Stimulated activated CD4-positive, alpha-beta T cell treated with anti-CD3 and anti-CD28 coated beads, Interleukin-4, amount 100 ng/mL, for 1 hour (primary cell): ENCODE measurements around the gene DTX1.

Experiments
- DNase-seq: peaks from one replicate; pipeline ENCODE4 v3.0.0-alpha.2; 2020

The DTX1 gene

GRCh38 chr12:113055594-113056380 is 743 bp upstream of the DTX1 start:
- DNase-seq = no peak

- DNase-seq = no peak
These were observed 224 bp upstream of the DTX1 start for GRCh38 chr12:113056381-113056630.

DNA sequence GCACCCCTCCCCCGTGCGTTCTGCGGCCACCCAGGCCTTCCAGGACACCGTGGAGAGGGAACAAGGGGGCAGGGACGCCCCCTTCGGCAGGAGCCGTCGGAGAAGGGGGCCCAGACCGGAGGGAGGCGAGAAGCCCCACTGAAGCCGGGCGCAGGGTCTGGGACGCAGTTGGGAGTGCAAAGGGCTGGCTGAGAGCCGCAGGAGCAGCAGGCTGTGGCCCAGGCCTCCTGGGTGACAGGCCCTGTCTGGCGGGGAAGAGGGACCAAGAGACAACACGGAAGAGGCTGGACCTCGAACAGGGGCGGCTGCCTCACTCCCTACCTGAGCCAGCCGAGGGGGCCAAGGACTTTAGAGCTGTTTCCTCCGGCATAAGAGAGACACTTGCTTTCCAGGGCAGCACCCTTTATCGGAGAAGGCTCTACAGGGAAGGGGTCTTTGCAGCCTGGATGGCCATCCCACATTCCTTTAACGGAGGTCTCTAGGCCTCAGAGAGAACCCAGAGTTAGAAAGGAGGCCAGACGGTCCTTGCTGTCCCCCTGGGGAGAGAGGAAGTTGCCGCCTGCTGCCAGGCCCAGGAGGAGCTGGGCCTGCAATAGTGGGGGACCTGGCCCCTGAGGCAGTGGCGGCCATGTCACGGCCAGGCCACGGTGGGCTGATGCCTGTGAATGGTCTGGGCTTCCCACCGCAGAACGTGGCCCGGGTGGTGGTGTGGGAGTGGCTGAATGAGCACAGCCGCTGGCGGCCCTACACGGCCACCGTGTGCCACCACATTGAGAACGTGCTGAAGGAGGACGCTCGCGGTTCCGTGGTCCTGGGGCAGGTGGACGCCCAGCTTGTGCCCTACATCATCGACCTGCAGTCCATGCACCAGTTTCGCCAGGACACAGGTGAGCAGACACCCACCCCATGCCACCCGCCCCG is 1.3 kb downstream of the DTX1 start:
- no peak for DNase-seq

- no peak for DNase-seq
These were observed 2.0 kb downstream of the DTX1 start for GRCh38 chr12:113058553-113058952.

GRCh38 chr12:113059071-113059595 is 2.6 kb downstream of the DTX1 start:
- DNase-seq = no peak

GRCh38 chr12:113060336-113060960 is 3.9 kb downstream of the DTX1 start:
- DNase-seq = no peak

DNA sequence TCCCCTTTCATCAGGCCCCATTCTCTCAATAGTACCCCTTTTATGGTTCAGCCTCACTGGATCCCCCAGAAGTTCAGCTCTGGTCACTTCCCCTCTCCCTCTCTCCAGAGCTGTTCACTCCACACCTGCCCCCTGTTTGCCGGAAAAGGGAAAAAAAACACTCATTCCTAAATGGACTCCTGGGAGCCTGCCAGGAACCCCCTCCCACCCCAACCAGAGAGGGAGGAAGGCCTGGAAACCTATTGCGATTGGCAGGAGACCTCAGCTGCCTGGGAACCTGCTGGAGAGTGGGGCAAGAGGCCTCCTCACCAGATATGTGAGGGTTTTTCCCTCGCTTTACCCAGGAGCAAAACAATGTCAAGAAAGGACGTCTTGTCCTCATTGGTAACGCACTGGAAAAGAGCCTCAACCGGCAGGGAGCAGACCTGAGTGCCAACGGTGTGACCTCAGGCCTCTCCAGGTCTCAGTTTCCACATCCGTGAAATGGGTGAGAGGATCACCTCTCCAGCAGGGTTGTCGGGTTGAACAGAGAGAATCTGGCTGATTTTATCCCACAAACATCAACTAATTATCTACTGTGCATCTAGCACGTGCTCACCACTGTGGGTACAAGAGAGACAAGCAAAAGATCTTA is 4.6 kb downstream of the DTX1 start:
- no peak for DNase-seq

DNA sequence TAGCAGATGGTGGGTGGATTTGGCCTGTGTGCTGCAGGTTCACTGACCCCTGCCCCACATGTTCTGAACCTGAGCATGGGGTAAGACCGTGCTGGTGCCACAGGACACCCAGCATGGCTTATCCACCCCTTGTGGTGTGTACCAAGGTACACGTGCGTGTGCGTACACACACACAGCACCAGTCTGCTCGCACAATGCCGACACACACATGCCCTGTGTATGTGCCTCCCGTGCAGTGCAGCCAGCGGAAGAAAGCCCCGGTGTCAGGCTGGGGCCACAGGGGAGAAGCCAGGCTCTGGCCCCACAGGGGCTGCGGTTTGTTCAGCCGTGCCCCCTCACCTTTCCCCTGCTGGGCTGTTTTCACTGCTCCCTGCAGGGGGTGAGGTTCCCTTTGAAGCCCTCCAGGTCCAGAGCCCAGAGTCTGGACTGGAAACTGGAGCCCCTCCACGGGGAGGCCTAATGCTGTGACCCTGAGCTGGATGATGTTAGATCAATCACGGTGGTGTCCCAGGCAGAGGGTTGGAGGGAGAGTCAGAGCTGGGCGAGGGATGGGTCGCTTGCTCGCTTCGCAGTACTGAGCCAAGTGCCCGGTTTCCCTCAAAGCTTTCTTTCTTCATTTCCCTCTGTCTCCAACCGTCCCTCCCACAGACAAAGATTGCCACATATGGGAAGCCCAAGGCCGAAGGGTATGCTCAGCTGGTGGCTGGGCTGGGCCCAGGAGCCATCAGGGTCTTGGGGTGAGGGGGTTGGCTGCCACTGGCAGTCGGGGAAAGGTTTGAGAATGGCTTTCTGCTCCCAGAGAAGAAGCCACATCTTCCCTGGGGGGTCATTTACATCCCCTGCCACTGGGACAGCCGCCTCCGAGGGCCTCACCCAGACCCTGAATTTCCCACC is 6.2 kb downstream of the DTX1 start:
- DNase-seq = no peak

- no peak for DNase-seq
These were observed 7.1 kb downstream of the DTX1 start for GRCh38 chr12:113063396-113064350.

- no peak for DNase-seq
These were observed 8.0 kb downstream of the DTX1 start for GRCh38 chr12:113064395-113065125.

- DNase-seq = no peak
These were observed 8.8 kb downstream of the DTX1 start for GRCh38 chr12:113065126-113066007.

DNA sequence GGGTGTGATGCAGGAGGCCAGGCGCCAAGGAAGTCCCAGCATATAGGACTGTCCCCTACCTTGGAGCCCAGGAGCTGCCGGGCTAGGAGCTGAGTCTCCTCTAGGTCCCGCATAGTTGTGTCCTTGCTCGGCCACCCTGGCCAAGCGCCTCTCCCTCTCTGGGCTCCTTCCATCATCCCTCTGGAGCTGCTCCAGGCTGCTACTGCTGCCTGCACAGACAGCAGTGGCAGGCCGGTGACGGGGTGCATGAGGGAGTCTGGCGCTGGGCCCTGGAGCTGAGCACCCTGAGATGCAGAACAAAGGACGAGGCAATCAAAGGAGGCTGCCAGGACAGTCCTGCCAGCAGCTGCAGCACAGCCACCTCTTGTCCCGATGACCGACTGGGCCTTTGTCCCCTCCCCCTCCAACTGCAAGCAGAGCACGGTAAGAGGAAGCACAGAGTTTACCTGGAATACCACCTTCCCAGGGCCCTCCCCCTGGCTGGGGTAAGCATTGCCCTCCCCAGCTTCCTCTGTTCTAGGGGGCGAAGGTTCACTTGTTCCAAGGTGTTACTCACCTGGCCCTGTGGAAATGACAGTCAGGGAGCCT is 10.4 kb downstream of the DTX1 start:
- no peak for DNase-seq

DNA sequence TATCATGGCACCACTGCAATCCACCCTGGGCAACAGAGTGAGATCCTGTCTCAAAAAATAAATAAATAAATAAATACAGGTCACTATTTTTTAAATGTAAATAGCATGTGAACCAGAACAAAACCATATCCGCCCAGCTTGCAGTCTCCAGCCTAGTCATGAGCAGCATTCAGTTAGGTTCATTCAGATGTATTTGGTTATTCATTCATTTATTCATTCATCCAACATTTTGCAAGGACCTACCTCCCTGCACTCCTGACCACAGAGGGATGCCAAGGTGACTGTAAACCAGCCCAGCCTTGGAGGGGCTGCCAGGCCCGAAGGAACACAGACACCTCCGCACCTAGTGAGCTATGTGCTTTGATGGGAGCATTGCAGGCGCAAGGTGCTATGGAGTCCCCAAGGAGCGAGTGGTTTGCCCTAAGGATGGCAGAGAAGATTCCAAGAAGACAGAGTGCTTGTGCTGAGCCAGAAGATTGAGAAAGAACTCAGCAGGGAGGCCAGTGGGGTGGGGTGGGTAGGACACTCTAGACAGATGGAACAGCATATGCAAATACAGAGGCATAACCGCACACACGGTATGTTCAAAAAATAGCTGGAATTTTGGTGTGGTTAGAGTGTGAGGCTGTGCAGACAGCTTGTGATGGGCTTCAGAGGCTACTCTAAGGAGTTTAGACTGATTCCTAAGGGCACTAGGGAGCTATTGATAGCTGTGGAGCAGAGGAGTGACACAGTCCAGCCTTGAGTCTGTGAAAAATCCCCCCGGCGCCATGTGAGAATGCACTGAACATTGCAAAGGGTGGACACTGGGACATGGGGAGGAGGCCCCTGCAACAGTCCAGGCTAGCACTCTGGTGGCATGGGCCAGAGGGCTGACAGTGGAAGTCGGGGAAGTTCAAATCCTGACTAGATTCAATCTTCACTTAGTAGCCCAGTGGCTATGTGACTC is 11.7 kb downstream of the DTX1 start:
- no peak for DNase-seq

GRCh38 chr12:113069149-113069548 is 12.6 kb downstream of the DTX1 start:
- DNase-seq = no peak

- no peak for DNase-seq
These were observed 13.2 kb downstream of the DTX1 start for GRCh38 chr12:113069751-113070116.

- no peak for DNase-seq
These were observed 13.8 kb downstream of the DTX1 start for GRCh38 chr12:113070117-113070906.
